Measurements from ENCODE around the gene GCAT. TPM values are rescaled to one million over a fixed set of nuclear protein-coding genes. Genes with fewer than 3 reads are reported as not detected.
A peak's percentile ranks its signal among the peaks of the same experiment; 100 is the strongest.

GCAT gene
- polyA plus RNA-seq, 1 donor (not counting 4 experiments of a cell fraction or from before 2014, with no cell fraction given): 8.4 TPM

GRCh38 chr22:37819105-37819433 is 11.3 kb downstream of the GCAT start:
- dilution Hi-C loops (cut with MboI; ENCODE audit: extremely low pct_ligation_motif_present, low sequenced_read_pairs): no loop called here
- no peak for TF ChIP-seq EZH2 (IDR thresholded peaks at IDR 0.05; ENCODE audit: low read length)
- no peak for TF ChIP-seq CTCF (optimal IDR thresholded peaks at IDR 0.05 in 1 of 3, IDR thresholded peaks at IDR 0.05 in 1 of 3, conservative IDR thresholded peaks at IDR 0.05 in 1 of 3; ENCODE audit: extremely low read depth in 1 of 3, insufficient read depth in 2 of 3, low read length in 3 of 3)
- Histone ChIP-seq H3K36me3 (ENCODE audit: control insufficient read depth in 2 of 2, extremely low read depth in 1 of 2, insufficient read depth in 2 of 2, low read length in 2 of 2) (peaks cover 0 to 7% of the 10 kb centered on the region in 2 experiments), H3K27me3 (ENCODE audit: control insufficient read depth, extremely low read depth, insufficient read depth, low read length) (peaks cover 25% of the 10 kb centered on the region), H3K27ac (ENCODE audit: control insufficient read depth, insufficient read depth, low read length) (no peak overlapping the region), H2AFZ (ENCODE audit: control insufficient read depth, low read length) (peak overlapping the region; percentile 80), H4K20me1 (ENCODE audit: control insufficient read depth, extremely low read depth, insufficient read depth, low read length) (no peaks in the 10 kb centered on the region), H3K9me3 (ENCODE audit: control insufficient read depth, low read depth, low read length) (no peaks in the 10 kb centered on the region), H3K4me2 (ENCODE audit: control insufficient read depth, extremely low read depth, insufficient read depth, low read depth, low read length) (peak overlapping the region; percentile 67), H3K9ac (ENCODE audit: control insufficient read depth, extremely low read depth, insufficient read depth, low read length) (no peak overlapping the region), H3K4me1 (ENCODE audit: control insufficient read depth, extremely low read depth, insufficient read depth, low read length) (peaks cover 18% of the 10 kb centered on the region), H3K4me3 (ENCODE audit: control insufficient read depth in 2 of 3, extremely low read depth in 1 of 3, insufficient read depth in 2 of 3, low read depth in 1 of 3, low read length in 3 of 3) (peak overlapping the region in 1 of 3 experiments; percentile 57), H3K9me1 (ENCODE audit: control insufficient read depth, extremely low read depth, insufficient read depth, low read length) (no peaks in the 10 kb centered on the region), H3K79me2 (ENCODE audit: control insufficient read depth, insufficient read depth, low read length) (no peaks in the 10 kb centered on the region)
- DNase-seq (ENCODE audit: low read depth, low spot score): no peak
- FAIRE-seq: no peak

- H2AFZ ChIP-seq (ENCODE audit: control insufficient read depth, low read length): no peak overlapping the region
- H3K4me3 ChIP-seq (ENCODE audit: control insufficient read depth in 2 of 3, extremely low read depth in 1 of 3, insufficient read depth in 2 of 3, low read depth in 1 of 3, low read length in 3 of 3): no peak overlapping the region
- no peak for DNase-seq (ENCODE audit: low read depth, low spot score)
- H4K20me1 ChIP-seq (ENCODE audit: control insufficient read depth, extremely low read depth, insufficient read depth, low read length): no peaks in the 10 kb centered on the region
- H3K4me1 ChIP-seq (ENCODE audit: control insufficient read depth, extremely low read depth, insufficient read depth, low read length): peaks cover 18% of the 10 kb centered on the region
- no peak overlapping the region for H3K27ac ChIP-seq (ENCODE audit: control insufficient read depth, insufficient read depth, low read length)
- no peaks in the 10 kb centered on the region for H3K79me2 ChIP-seq (ENCODE audit: control insufficient read depth, insufficient read depth, low read length)
- no peaks in the 10 kb centered on the region for H3K36me3 ChIP-seq (ENCODE audit: control insufficient read depth in 2 of 2, extremely low read depth in 1 of 2, insufficient read depth in 2 of 2, low read length in 2 of 2)
- H3K4me2 ChIP-seq (ENCODE audit: control insufficient read depth, extremely low read depth, insufficient read depth, low read depth, low read length): no peak overlapping the region
- FAIRE-seq: no peak
- H3K9ac ChIP-seq (ENCODE audit: control insufficient read depth, extremely low read depth, insufficient read depth, low read length): no peak overlapping the region
- no peaks in the 10 kb centered on the region for H3K9me3 ChIP-seq (ENCODE audit: control insufficient read depth, low read depth, low read length)
- H3K9me1 ChIP-seq (ENCODE audit: control insufficient read depth, extremely low read depth, insufficient read depth, low read length): no peaks in the 10 kb centered on the region
- dilution Hi-C loops (cut with MboI; ENCODE audit: extremely low pct_ligation_motif_present, low sequenced_read_pairs): no loop called here
- H3K27me3 ChIP-seq (ENCODE audit: control insufficient read depth, extremely low read depth, insufficient read depth, low read length): peaks cover 30% of the 10 kb centered on the region
- no peak for TF ChIP-seq EZH2 (IDR thresholded peaks at IDR 0.05; ENCODE audit: low read length)
Measured at GRCh38 chr22:37820350-37820749, 12.6 kb downstream of the GCAT start.
